Large intestine (tissue), 3 donors: Measurements from ENCODE around the gene C16orf82. TPM values are rescaled to one million over a fixed set of nuclear protein-coding genes. Genes with fewer than 3 reads are reported as not detected.
"Not testable (repeated sequence)": the region's sequence is repeated elsewhere in the genome, so short reads cannot be mapped to it uniquely, and the experiment has no call there.

Experiments
- DNase-seq, 2 donors: peaks; one replicate each; pipeline versions ENCODE4 v3.0.0 to v3.0.0-alpha.2; 2013
- H3K27ac ChIP-seq: one replicate; pipeline ENCODE4 v1.5.1; 2013; ENCODE audit warnings: low read length
- H3K27me3 ChIP-seq: 2 replicates; pipeline ENCODE4 v1.6.1; 2013; ENCODE audit warnings: low read length; ENCODE audit not compliant: control insufficient read depth, insufficient read depth
- H3K36me3 ChIP-seq: 2 replicates; pipeline ENCODE4 v1.6.1; 2013; ENCODE audit warnings: low read length; ENCODE audit not compliant: control insufficient read depth, insufficient read depth
- H3K4me1 ChIP-seq: one replicate; pipeline ENCODE4 v1.6.1; 2013; ENCODE audit warnings: low read length; ENCODE audit not compliant: control insufficient read depth, insufficient read depth
- H3K4me3 ChIP-seq: one replicate; pipeline ENCODE4 v1.5.1; 2013; ENCODE audit warnings: low read length
- H3K9me3 ChIP-seq: one replicate; pipeline ENCODE4 v1.6.1; 2013; ENCODE audit warnings: mild to moderate bottlenecking, low read depth, low read length, moderate library complexity; ENCODE audit not compliant: control insufficient read depth
- WGBS: methylation state at CpG from one replicate; pipeline ENCODE4 v1.1.5; 2013; ENCODE audit warnings: low lambda C conversion rate; ENCODE audit not compliant: insufficient coverage; 5-methylcytosine and 5-hydroxymethylcytosine counted together
- polyA plus RNA-seq: library from polyadenylated mRNA; unstranded; fragments of 120-200 nt; gene quantifications from one replicate; pipeline ENCODE4 v1.2.1, GENCODE V29; 2013

C16orf82 gene
- polyA plus RNA-seq, 1 donor, result not detected

DNA sequence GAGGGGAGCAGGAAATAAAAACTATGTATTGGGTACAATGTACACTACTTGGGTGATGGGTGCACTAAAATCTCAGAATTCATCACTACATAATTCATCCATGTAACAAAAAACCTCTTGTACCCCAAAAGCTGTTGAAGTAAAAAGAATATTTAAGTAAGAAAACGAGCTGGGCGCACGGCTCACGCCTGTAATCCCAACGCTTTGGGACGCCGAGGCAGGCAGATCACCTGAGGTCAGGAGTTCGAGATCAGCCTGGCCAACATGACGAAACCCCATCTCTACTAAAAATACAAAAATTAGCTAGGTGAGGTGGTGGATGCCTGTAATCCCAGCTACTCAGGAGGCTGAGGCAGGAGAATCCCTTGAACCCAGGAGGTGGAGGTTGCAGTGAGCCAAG, 19.3 kb downstream of the C16orf82 start:
- not testable (repeated sequence) for H3K36me3 ChIP-seq, H3K4me1 ChIP-seq, H3K27me3 ChIP-seq, H3K9me3 ChIP-seq, H3K27ac ChIP-seq, DNase-seq, H3K4me3 ChIP-seq
- no CpG with 5 or more reads among the region's 9 CpGs for WGBS

DNA sequence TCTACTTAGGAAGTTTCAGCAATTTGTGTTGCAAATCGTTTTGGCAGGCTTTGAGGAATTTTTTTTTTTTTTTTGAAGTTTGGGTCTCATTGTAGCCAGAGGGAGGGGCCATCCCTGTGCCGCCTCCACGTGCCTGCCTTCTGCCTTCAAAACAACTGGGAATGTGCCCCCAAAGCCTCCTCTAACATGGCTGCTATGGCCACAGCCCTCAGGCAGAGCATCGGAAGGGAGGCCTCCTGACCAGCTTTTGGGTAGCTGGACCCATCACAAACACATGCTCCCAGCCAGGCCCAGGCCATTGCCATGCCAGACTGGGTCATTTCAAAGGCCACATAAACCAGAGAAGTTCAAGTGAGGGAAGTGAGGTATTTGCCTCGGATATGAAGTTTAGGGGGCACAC, 21.5 kb downstream of the C16orf82 start:
- H3K27me3 ChIP-seq, result peaks cover 5% of the 10 kb centered on the region
- DNase-seq, result no peak
- WGBS, result 45% methylated on average over 2 of the region's 5 CpGs
- H3K9me3 ChIP-seq, result no peaks in the 10 kb centered on the region
- no peak overlapping the region for H3K27ac ChIP-seq
- H3K4me3 ChIP-seq, result no peak overlapping the region
- no peaks in the 10 kb centered on the region for H3K4me1 ChIP-seq
- H3K36me3 ChIP-seq, result no peaks in the 10 kb centered on the region

DNA sequence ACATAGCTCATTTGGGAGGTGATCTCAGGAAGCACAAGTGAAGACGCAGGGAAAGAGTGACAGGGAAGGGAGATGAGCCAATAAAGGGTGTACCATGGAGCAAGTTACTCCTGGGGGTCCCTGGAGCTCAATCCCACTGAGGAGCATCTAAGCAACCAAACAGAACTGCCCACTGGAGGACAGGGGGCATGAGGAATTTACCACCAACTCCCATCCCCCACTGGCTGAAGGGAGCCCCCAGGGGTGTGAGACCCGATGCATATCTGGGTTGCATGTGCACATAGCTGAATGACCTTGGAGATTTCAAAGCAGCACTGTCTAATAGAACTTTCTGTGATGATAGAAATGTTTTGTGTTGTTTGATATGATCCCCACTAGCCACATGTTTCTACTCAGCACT, 29.6 kb downstream of the C16orf82 start:
- WGBS, result 100% methylated on average over 1 of the region's 2 CpGs
- Histone ChIP-seq H3K4me1 (no peaks in the 10 kb centered on the region), H3K27me3 (no peaks in the 10 kb centered on the region), H3K27ac (no peak overlapping the region), H3K9me3 (no peaks in the 10 kb centered on the region), H3K4me3 (no peak overlapping the region), H3K36me3 (no peaks in the 10 kb centered on the region)
- DNase-seq, result no peak

DNA sequence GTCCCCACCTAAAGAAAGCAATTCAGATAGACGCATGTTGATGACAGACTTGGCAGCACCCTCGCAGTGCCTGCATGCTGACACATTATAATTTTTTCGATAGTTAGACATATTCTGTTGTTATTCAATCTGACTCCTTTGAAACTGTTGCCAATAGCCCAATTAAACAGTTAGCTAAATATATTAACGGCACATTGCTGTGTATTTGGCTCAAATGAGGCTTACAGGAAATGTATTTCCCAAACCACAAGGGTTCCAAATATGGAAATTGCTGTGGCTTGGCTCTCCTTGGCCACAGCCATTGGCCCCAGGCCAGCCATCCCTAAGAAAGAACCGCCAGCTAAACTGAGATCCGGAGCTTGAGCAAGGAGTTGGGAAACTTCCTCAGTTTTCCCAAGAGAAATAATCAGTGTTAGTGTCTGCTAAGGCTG, 31.1 kb downstream of the C16orf82 start:
- H3K9me3 ChIP-seq, result no peaks in the 10 kb centered on the region
- H3K4me3 ChIP-seq, result no peak overlapping the region
- no peaks in the 10 kb centered on the region for H3K4me1 ChIP-seq
- no peak for DNase-seq
- WGBS, result 88% methylated on average over 1 of the region's 6 CpGs
- no peaks in the 10 kb centered on the region for H3K36me3 ChIP-seq
- H3K27me3 ChIP-seq, result no peaks in the 10 kb centered on the region
- no peak overlapping the region for H3K27ac ChIP-seq

DNA sequence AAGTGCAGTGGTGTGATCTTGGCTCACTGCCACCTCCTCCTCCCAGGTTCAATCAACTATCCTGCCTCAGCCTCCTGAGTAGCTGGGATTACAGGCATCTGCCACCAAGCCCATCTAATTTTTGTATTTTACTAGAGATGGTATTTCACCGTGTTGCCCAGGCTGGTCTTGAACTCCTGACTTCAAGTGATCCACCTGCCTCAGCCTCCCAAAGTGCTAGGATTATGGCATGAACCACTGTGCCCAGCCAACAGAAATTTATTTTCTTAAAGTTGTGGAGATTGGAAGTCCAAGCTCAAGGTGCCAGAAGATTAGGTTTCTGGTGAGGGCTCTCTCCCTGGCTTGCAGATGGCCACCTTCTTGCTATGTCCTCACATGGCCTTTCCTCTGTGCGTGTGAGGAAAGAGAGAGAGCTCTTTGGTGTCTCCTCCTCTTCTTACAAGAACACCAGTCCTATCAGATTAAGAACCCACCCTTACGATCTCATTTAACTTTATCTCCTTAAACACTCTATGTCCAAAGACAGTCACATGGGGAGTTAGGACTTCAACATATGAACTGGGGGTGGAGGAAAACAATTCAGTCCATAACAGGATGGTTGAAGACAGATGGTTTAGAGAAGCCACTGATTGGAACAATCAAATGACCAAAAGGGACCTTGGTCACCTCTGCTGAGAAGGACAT, 31.8 kb downstream of the C16orf82 start:
- H3K27me3 ChIP-seq, result no peaks in the 10 kb centered on the region
- no peak overlapping the region for H3K27ac ChIP-seq
- DNase-seq, result no peak
- H3K9me3 ChIP-seq, result no peaks in the 10 kb centered on the region
- WGBS, result no CpG with 5 or more reads among the region's 3 CpGs
- no peak overlapping the region for H3K4me3 ChIP-seq
- no peaks in the 10 kb centered on the region for H3K36me3 ChIP-seq
- H3K4me1 ChIP-seq, result no peaks in the 10 kb centered on the region

DNA sequence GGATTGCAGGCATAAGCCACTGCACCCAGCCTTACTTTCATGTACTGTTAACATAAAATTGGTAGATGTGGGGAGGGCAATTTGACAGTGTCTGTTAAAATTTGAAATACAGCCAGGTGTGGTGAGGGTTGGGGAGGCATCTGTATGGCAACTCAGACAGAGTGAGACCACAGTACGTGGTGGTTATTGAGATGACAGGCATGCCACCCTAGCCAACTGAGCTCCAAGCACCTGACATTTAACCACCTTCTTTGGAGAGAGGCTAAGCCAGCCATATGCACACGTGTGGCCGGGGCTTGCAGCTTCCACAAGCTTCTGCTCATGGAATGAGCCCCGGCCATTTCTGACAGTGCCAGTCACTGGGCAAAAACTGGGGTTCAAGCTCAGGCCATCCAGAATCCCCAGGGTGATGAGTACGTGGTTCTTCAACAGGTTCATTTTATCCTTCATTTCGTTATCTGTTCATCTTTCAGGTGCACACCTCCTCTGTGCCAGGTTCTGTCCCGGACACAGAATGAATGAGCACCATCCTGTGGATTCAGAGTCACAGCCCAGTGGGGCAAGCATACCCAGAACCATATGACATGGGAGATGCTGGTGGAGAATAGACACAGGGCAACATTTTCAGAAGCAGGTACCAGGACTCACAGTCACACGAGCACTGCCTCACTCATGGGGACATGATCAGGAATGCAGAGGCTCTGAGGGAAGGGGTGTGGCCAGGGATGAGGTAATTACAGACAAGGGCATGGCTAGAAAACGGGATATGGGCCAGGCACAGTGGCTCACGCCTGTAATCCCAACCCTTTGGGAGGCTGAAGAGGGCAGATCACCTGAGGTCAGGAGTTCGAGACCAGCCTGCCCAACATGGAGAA, 36.2 kb downstream of the C16orf82 start:
- Histone ChIP-seq H3K27ac (no peak overlapping the region), H3K4me1 (peaks cover 3% of the 10 kb centered on the region), H3K4me3 (no peak overlapping the region), H3K27me3 (no peaks in the 10 kb centered on the region), H3K9me3 (no peaks in the 10 kb centered on the region), H3K36me3 (no peaks in the 10 kb centered on the region)
- 80% methylated on average over 1 of the region's 11 CpGs for WGBS
- no peak for DNase-seq

DNA sequence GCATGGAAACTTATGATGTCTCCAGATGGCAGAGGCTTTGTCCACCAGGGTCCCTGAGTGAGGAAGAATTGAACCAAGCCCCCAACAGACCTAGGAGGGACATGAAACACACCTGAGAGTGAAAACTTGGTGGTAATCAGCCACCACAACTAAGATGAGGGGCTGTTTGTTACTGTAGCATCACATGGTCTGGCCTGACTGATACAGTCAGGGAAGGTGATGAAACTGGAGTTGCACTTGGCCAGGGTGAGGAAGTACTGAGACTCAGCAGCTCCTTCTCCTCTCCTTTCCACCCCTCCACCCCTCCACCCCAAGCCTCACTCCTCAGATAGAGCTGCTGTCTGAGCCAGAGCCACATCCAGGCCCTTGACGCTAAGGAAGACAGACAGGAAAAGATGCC, 37.2 kb downstream of the C16orf82 start:
- peaks cover 3% of the 10 kb centered on the region for H3K4me1 ChIP-seq
- H3K36me3 ChIP-seq, result no peaks in the 10 kb centered on the region
- no CpG with 5 or more reads among the region's 1 CpG for WGBS

DNA sequence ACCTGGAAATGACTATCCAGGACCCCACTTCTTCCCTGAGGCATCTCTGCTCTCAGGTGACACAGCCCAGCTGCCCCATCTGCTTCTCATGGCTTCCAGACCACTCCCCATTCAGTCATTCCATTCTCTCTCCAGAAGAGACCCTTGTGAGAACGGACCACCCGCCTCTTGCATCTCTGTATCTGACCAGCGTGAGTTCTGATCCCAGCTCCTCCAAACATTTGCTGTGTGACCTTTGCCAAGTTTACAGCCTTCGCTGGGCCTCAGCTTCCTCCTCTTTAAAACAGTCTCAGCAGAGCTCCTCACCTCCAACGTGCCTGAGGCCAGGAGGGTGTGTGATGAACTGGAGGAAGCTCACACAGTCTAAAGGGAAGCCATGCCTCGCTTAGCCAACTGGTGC, 39.6 kb downstream of the C16orf82 start:
- H3K36me3 ChIP-seq, result no peaks in the 10 kb centered on the region
- no peak overlapping the region for H3K27ac ChIP-seq
- H3K27me3 ChIP-seq, result no peaks in the 10 kb centered on the region
- no peak overlapping the region for H3K4me3 ChIP-seq
- no peaks in the 10 kb centered on the region for H3K9me3 ChIP-seq
- 90% methylated on average over 2 of the region's 6 CpGs for WGBS
- no peak for DNase-seq
- peaks cover 9% of the 10 kb centered on the region for H3K4me1 ChIP-seq

More for the DNA sequence above, 37.2 kb downstream of the C16orf82 start:
- Histone ChIP-seq H3K9me3 (no peaks in the 10 kb centered on the region), H3K27ac (no peak overlapping the region), H3K27me3 (no peaks in the 10 kb centered on the region), H3K4me3 (no peak overlapping the region)
- no peak for DNase-seq

DNA sequence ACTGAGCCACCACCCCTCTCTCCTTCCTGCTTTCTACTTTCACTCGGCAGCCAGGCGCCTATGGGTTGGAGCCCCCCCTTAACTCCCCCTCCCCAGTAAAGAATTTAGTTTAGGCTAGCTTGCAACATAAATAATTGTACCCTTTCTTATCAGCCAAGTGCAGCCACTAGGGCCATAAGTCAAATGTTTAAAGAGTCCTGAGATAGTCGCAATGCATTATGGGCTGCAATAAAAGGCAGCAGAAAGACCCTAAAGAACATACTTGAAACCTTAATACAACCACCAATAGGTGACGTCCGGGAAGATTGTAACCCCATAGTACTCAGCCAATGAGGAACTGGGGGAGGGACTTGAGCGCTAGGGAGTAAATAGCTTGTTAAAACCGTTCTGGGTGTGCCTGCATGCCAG, 40.5 kb downstream of the C16orf82 start:
- peaks cover 9% of the 10 kb centered on the region for H3K4me1 ChIP-seq
- no peaks in the 10 kb centered on the region for H3K9me3 ChIP-seq
- DNase-seq, result peak in 1 of 2 donors; percentile 58
- no peak overlapping the region for H3K4me3 ChIP-seq
- 47% methylated on average over 2 of the region's 7 CpGs for WGBS
- H3K27me3 ChIP-seq, result no peaks in the 10 kb centered on the region
- no peak overlapping the region for H3K27ac ChIP-seq
- H3K36me3 ChIP-seq, result no peaks in the 10 kb centered on the region

DNA sequence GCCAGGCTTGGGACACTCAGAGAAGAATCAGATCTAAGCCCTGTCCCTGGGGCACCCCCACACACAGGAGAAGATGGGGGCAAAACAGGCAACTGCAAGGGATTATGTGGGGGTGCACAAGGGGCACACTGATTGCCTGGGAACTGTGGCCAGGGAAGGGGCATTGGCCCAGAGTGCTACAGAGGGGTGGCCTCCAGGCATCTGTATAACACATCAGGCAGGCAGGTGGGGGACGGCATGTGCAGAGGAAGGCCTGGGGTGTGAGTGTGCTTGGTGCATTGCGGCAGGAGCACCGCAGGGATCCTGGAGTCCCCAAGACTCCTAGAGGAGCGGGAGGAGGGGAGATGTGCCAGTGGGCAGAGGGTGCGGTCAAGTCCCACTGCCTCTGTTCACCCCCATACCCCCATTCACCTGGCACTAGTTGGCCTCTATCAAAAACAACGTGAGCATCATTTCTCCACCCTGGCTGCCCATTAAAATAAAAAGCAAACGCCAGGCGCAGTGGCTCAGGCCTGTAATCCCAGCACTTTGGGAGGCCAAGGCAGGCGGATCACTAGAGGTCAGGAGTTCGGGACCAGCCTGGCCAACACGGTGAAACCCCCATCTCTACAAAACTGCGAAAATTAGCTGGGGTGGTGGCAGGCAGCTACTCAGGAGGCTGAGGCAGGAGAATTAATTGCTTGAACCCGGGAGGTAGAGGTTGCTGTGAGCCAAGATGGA, 41.5 kb downstream of the C16orf82 start:
- WGBS, result 100% methylated on average over 1 of the region's 13 CpGs
- H3K27ac ChIP-seq, result no peak overlapping the region

More for the DNA sequence above, 41.5 kb downstream of the C16orf82 start:
- Histone ChIP-seq H3K9me3 (no peaks in the 10 kb centered on the region), H3K4me3 (no peak overlapping the region), H3K27me3 (no peaks in the 10 kb centered on the region), H3K36me3 (no peaks in the 10 kb centered on the region), H3K4me1 (peaks cover 9% of the 10 kb centered on the region)
- DNase-seq, result no peak
